Coronary artery (tissue), 2 donors: ENCODE data around the gene SENP1.

Experiments used
- DNase-seq: peaks from one replicate; pipeline ENCODE4 v3.0.0-alpha.2; 2017; ENCODE audit warnings: low spot score
- H3K27ac ChIP-seq, 2 donors: fragments of 200-600 bp; sonication (generic); one replicate each; pipeline ENCODE4 v1.5.1; 2016 to 2019
- H3K4me3 ChIP-seq: fragments of 200-600 bp; sonication (generic); 2 replicates; pipeline ENCODE4 v1.5.1; 2016; ENCODE audit warnings: mild to moderate bottlenecking, moderate library complexity
- TF ChIP-seq, protein P1 (sequence below): fragments of 200-600 bp; sonication (generic); IDR thresholded peaks from one replicate; pipeline ENCODE4 v1.5.1; 2019; ENCODE audit warnings: antibody characterized with exemption

SENP1 gene

DNA sequence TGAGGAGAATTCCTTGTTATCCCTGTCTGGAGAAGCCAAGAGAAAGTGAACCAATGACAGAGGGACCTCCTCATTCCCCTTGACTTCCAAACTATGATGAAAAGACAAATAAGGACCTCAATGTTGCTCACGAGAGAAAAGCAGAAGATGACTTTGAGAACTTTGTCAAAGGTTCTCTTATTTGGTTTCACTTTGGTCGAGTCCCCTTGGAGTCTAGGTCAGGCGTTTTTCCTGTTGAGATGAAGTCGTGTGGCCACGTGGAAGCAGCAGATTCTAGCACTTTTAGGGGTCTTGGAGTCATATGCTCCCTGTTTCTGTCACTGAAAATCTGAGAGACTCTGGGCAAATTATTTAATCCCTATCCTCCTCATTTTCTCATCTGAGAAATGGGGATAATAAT is 67.8 kb downstream of the SENP1 start:
- DNase-seq = no peak
- Histone ChIP-seq H3K4me3 (no peak overlapping the region), H3K27ac (no peak overlapping the region)
- TF ChIP-seq, protein P1, sequence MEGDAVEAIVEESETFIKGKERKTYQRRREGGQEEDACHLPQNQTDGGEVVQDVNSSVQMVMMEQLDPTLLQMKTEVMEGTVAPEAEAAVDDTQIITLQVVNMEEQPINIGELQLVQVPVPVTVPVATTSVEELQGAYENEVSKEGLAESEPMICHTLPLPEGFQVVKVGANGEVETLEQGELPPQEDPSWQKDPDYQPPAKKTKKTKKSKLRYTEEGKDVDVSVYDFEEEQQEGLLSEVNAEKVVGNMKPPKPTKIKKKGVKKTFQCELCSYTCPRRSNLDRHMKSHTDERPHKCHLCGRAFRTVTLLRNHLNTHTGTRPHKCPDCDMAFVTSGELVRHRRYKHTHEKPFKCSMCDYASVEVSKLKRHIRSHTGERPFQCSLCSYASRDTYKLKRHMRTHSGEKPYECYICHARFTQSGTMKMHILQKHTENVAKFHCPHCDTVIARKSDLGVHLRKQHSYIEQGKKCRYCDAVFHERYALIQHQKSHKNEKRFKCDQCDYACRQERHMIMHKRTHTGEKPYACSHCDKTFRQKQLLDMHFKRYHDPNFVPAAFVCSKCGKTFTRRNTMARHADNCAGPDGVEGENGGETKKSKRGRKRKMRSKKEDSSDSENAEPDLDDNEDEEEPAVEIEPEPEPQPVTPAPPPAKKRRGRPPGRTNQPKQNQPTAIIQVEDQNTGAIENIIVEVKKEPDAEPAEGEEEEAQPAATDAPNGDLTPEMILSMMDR = no peak

DNA sequence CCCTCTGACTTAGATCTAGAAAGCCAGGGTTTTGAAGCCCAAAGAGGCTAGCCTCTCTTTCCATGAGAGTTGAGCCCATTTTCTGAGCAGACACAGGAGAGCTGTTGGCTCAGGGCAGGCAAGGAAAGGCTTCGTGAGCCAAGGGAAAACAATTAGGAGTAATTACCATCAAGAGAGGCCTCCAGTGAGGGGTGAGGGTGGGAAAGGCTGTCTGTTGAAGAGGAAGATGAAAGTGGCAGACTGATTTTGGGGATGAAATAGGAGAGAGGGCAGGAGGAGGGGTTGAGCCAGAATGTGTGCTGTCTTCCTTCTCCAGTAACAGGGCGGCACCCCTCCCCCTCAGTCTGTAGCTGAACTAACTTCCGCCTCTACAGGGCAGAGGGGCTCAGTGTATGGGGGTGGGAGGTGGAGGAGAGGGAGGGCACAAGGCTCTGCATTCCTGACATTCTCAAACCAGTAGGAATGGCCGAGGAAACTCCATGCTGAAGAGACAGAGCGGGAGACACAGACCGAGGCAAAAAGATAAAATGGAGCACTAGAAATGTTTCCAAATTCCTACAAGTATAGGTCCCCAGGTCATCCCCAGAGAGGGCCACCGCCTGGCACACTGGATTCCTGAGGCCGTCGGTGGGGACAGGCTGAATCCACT is 68.5 kb downstream of the SENP1 start:
- H3K27ac ChIP-seq = no peak overlapping the region
- no peak for DNase-seq

DNA sequence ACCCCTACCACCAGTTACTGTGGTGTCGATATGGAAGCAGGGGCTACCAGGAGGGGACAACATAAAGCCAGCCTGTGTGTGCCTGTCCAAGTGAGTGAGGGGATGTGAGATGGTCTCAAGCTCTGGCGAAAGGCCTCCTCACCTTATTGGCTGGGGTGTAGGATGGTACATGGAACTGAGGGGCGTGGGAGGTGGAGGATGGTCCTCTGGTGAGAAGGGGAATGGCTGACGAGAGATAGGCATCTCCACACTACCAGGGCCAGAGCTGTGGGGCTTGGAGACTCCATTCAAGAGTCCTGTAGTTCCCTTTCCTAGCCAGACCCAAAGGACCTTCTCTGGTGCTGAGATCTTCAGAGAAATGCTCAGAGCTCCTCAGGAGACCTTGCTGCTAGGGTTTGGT is 69.1 kb downstream of the SENP1 start:
- no peak overlapping the region for H3K4me3 ChIP-seq
- no peak overlapping the region for H3K27ac ChIP-seq
- TF ChIP-seq, protein P1 = no peak
- DNase-seq = no peak

More for the DNA sequence above, 68.5 kb downstream of the SENP1 start:
- TF ChIP-seq, protein P1 = no peak
- H3K4me3 ChIP-seq = no peak overlapping the region

DNA sequence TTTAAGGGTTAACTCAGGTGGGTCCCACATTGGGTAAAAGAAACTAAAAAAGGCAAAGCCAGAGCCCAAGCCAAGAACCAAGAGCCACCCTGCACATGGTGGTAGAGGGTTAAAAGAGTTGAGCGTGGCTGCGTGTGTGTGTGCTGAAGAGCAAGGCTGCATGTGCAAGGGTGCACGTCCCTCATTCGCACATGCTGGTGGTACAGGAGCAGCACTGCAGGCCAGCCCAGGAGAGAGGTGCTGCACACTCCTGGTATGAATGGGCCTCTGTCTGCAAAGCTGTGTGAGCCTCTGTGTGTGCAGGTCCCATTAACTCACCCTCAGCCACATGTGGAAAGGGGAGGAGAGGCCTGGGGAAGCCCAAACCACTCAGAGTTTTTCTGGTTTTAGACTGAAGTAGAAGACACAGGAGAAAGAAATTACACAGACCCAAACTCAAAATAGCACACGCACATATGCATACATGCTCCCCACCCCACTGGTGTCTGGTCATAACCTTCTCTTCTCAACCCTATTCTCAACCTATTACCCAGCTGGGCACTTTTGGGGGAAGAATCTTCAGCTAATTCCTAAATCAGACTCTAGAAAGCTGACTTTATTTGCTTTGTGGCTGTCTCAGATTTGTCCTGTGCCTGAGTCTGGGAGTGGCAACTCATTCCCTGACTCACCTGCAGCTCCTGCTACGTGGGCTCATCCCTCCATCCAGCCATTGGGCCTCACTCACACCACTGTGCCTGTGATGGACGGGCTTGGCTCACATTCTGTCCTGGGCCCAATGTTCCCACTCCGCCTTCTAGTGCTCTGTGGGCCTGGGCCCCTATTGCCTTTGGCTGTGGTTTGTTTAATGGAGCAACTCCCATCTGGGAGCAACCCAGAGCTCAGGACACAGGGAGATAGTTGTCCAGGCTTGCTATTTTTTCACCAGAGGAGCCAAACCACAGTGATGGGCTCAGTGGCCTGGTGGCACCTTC is 70.8 kb downstream of the SENP1 start:
- no peak for DNase-seq
- Histone ChIP-seq H3K27ac (no peak overlapping the region), H3K4me3 (no peak overlapping the region)
- TF ChIP-seq, protein P1 = no peak

DNA sequence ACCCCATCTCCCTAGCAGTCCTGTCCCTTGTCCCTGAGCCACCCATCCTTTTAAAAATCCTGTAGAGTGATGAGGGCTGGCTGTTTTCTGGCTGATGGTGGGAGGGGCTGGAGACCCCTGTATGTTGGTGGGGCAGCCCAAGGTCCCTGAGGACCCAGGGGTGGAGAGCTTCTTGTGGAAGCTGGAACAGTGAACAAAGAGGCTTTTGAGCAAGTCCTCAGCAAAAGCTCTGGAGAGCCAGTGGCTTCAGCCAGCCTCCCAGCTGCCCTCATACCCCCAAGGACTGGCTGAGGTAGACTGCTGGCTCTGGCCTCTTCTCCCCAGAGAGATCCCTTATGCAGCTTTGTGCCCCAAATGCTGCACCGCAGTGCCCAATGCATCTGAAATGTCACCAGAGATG is 72.4 kb downstream of the SENP1 start:
- no peak for DNase-seq
- TF ChIP-seq, protein P1 = no peak
- H3K4me3 ChIP-seq = no peak overlapping the region
- no peak overlapping the region for H3K27ac ChIP-seq

DNA sequence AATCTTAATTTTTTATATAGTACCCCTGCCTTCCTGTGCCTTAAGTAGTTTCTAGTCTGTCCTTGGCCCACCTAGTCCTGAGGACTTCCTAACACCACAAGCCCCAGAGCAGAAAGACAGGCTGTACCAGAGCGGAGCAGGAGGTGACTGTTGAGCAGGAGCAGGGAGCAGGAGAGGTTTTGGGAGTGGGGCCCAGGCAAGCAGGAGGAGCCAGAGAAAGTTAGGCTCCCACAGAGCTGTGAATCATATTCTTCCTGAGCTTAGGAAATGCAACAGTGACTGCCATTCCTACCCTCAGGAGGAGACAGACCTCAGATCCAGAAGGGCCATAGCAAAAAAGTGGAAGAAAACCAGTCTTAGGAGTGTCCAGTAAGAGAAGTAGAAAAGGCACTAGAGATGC is 73.3 kb downstream of the SENP1 start:
- H3K4me3 ChIP-seq = no peak overlapping the region
- no peak overlapping the region for H3K27ac ChIP-seq
- no peak for DNase-seq
- TF ChIP-seq, protein P1 = no peak
